Mesothelial cell of epicardium (in vitro differentiated cells): ENCODE results near the gene PGM3. TPM values are rescaled to one million over a fixed set of nuclear protein-coding genes. Genes with fewer than 3 reads are reported as not detected.

Experiments
- DNase-seq, 2 experiments: peaks; one replicate each; pipeline ENCODE4 v3.0.0; 2021; ENCODE audit warnings: low spot score in 2 of 2; ENCODE audit not compliant: unreplicated experiment in 2 of 2
- H3K27ac Mint-ChIP-seq: 2 replicates; pipeline ENCODE4 v1.8.0; 2021; ENCODE audit warnings: mixed read lengths
- H3K27me3 Mint-ChIP-seq: 2 replicates; pipeline ENCODE4 v1.8.0; 2021; ENCODE audit warnings: low read depth, mixed read lengths
- H3K36me3 Mint-ChIP-seq: 2 replicates; pipeline ENCODE4 v1.8.0; 2021; ENCODE audit warnings: mixed read lengths
- H3K4me1 Mint-ChIP-seq: 2 replicates; pipeline ENCODE4 v1.8.0; 2021; ENCODE audit warnings: mixed read lengths
- H3K4me3 Mint-ChIP-seq: 2 replicates; pipeline ENCODE4 v1.8.0; 2021; ENCODE audit warnings: mild to moderate bottlenecking, moderate library complexity, mixed read lengths
- H3K9me3 Mint-ChIP-seq: 2 replicates; pipeline ENCODE4 v1.8.0; 2021; ENCODE audit warnings: mixed read lengths
- total RNA-seq: library from RNA; stranded (reverse); gene quantifications from 3 replicates; pipeline ENCODE4 v1.2.1, GENCODE V29; 2021
- TF ChIP-seq, protein P1 (sequence below): fragments of 200-600 bp; sonication (generic); IDR thresholded peaks from one replicate; pipeline ENCODE4 v1.5.0; 2021; ENCODE audit warnings: antibody characterized with exemption; ENCODE audit not compliant: unreplicated experiment

Gene PGM3, protein sequence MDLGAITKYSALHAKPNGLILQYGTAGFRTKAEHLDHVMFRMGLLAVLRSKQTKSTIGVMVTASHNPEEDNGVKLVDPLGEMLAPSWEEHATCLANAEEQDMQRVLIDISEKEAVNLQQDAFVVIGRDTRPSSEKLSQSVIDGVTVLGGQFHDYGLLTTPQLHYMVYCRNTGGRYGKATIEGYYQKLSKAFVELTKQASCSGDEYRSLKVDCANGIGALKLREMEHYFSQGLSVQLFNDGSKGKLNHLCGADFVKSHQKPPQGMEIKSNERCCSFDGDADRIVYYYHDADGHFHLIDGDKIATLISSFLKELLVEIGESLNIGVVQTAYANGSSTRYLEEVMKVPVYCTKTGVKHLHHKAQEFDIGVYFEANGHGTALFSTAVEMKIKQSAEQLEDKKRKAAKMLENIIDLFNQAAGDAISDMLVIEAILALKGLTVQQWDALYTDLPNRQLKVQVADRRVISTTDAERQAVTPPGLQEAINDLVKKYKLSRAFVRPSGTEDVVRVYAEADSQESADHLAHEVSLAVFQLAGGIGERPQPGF
- total RNA-seq, result 67.0 to 68.1 TPM (median 67.7 TPM) in 3 replicates

DNA sequence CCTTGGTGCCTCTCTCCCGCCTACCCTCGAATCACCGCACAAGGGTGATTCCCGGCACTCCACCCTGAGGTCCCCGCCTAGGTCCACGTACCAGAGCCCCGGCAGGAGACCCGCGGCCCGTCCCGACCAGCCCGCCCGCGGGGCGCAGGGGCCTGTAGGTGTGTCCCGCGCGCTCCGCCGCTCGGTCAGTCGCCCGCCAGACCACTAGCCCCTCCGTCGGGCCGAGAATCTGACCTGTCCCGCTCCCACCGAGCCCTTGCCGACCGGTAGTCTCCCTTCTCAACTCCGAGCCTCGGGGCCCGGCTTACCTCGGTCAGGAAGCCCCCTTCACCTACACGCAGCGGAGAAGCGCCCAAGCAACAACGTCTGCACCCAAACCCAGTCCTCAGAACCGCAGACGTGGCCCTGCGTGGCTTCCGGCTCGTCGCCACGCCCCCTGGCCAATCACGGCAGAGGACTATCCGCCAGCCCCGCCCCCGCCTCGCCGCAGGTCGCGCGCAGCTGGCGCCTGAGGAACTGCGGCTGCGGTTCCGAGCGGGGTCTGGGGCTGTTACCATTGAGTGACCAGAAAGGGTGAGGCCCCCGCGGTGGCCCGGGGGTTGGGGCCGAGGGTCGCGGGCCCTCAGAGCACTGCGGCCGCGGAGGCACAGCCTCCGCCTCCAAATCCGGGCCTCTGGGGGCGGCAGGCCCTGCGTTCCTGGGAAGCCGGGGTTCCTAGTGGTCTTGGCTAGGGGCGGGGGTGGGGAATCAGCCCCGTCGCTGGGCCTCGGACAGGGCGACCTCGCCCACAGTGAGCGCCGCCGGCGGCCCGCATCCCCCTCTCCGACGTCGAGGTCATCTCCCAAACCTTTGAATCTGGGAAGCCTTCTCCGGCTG lies at the start of gene PGM3, which contains the start of gene RWDD2A:
Gene PGM3 (minus strand): TSS at position 395 of the 876 bp plus-strand sequence. CDS start 2,253 bp downstream, outside the sequence.
Gene RWDD2A (plus strand): TSS at position 487 of the 876 bp plus-strand sequence. CDS start 1,095 bp downstream, outside the sequence.
- Mint-ChIP-seq H3K27me3 (no peaks in the 10 kb centered on the region), H3K4me3 (peak within 1 kb of the TSS; percentile 99), H3K9me3 (no peaks in the 10 kb centered on the region), H3K27ac (peak within 1 kb of the TSS; percentile 99), H3K36me3 (peaks cover 20% of the 10 kb centered on the region), H3K4me1 (peaks cover 30% of the 10 kb centered on the region)
- TF ChIP-seq, protein P1, sequence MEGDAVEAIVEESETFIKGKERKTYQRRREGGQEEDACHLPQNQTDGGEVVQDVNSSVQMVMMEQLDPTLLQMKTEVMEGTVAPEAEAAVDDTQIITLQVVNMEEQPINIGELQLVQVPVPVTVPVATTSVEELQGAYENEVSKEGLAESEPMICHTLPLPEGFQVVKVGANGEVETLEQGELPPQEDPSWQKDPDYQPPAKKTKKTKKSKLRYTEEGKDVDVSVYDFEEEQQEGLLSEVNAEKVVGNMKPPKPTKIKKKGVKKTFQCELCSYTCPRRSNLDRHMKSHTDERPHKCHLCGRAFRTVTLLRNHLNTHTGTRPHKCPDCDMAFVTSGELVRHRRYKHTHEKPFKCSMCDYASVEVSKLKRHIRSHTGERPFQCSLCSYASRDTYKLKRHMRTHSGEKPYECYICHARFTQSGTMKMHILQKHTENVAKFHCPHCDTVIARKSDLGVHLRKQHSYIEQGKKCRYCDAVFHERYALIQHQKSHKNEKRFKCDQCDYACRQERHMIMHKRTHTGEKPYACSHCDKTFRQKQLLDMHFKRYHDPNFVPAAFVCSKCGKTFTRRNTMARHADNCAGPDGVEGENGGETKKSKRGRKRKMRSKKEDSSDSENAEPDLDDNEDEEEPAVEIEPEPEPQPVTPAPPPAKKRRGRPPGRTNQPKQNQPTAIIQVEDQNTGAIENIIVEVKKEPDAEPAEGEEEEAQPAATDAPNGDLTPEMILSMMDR, result no peak
- DNase-seq, result peak; percentile 84 to 92

DNA sequence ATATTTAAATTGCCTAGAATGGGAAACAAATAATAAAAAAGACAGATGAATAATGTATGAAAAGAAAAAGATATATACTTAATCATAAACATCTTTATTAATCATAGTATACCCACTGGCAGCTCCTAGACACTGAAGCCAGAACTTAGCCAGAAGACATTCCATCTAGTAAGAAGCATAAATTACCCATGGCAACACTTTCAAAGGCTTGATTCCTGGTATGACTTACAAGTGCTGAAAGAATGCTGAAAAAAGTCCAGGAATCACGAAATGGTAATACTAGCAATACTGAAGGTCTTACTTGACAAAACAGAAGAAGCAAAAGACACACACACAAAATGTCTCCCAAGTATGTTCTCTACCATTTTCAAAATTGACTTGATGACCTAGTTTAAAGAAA lies 38.1 kb upstream of the PGM3 start:
- no peaks in the 10 kb centered on the region for H3K9me3 Mint-ChIP-seq
- TF ChIP-seq, protein P1, result no peak

DNA sequence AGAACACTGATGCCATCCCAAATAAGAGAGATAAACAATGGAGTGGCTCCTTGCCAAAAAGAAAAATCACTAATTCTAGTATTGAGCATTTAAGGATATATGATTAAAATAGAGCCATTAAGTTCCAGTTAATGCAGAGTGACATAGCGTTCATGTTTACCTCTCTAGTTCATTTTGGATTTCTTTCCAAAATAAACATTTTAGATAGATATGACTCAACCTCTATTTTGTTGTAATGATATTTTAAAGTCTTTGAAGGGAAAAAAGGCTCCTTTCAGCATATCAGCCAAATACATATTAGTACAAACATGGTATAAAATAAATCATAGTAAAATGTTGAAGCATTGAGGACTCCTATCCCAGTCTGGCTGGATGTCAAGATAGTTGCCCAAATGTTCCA lies 33.5 kb upstream of the PGM3 start:
- TF ChIP-seq, protein P1, result no peak
- DNase-seq, result no peak
- no peaks in the 10 kb centered on the region for H3K9me3 Mint-ChIP-seq
- peaks cover 12% of the 10 kb centered on the region for H3K4me1 Mint-ChIP-seq
- H3K27ac Mint-ChIP-seq, result no peak overlapping the region
- H3K27me3 Mint-ChIP-seq, result no peaks in the 10 kb centered on the region
- no peaks in the 10 kb centered on the region for H3K36me3 Mint-ChIP-seq
- no peak overlapping the region for H3K4me3 Mint-ChIP-seq

More for the DNA sequence above, 38.1 kb upstream of the PGM3 start:
- no peak overlapping the region for H3K4me3 Mint-ChIP-seq
- no peaks in the 10 kb centered on the region for H3K27me3 Mint-ChIP-seq
- peak overlapping the region; percentile 39 for H3K27ac Mint-ChIP-seq
- H3K36me3 Mint-ChIP-seq, result no peaks in the 10 kb centered on the region
- DNase-seq, result no peak
- H3K4me1 Mint-ChIP-seq, result peaks cover 8% of the 10 kb centered on the region

DNA sequence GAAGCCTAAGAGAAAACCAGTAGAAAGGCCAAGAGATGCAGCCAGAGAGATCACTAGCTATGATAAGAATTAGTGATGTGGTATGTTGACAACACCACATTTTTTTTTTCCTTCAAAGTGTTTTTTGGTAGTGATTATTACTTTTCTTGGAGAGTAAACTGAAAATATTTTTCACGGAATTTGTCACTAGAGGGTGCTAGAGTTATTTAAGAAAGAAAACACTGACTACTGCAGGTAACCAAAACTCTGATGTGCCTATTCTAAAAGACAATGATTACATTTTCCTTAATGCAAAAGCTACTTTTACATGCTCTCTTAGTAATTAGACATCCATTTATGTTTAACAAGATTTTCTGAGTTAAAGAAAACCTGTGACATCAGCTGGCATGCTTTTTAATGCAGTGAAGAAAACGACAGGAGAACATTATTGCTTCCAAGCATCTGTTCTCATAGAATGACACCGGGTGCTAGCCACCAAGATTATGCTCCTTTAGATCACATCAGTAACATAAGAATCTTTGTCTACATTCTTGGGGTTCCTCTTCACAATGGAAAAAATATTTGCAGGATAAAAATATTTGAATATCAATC lies 28.9 kb upstream of the PGM3 start:
- Mint-ChIP-seq H3K27me3 (no peaks in the 10 kb centered on the region), H3K36me3 (no peaks in the 10 kb centered on the region), H3K4me1 (peaks cover 14% of the 10 kb centered on the region), H3K27ac (peak overlapping the region; percentile 78), H3K9me3 (no peaks in the 10 kb centered on the region), H3K4me3 (no peak overlapping the region)
- no peak for DNase-seq
- TF ChIP-seq, protein P1, result peak; percentile 60

DNA sequence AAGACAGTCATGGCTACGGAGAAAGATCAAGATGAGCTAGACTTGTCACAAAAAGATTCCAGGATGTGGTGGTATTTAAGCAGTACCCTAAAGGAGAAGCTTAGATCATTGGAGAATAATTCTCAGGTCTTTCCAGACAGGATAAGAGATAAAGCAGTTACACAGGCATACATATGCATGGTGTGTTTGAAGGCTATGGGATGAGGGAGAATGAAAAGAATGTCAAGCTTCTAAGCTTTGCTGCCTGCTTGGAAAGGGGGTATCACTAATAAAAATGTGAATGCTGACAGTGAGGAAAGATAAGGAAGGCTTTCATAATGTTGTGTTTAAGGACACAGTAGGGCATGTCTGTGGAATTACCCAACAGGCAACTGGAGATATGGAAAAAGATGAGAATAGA lies 28.2 kb upstream of the PGM3 start:
- DNase-seq, result no peak
- Mint-ChIP-seq H3K9me3 (no peaks in the 10 kb centered on the region), H3K27ac (peak overlapping the region; percentile 78), H3K36me3 (no peaks in the 10 kb centered on the region), H3K4me1 (peaks cover 14% of the 10 kb centered on the region), H3K27me3 (no peaks in the 10 kb centered on the region), H3K4me3 (no peak overlapping the region)
- TF ChIP-seq, protein P1, result no peak
